Neural progenitor cell (in vitro differentiated cells): ENCODE measurements around the gene CDH20. TPM values are rescaled to one million over a fixed set of nuclear protein-coding genes. Genes with fewer than 3 reads are reported as not detected.

ENCODE experiments used
- DNase-seq: peaks from one replicate; pipeline ENCODE4 v3.0.0-alpha.2; 2016; ENCODE audit warnings: low spot score
- H2AFZ ChIP-seq: fragments of 200-600 bp; sonication (generic); replicated peaks from 2 replicates; pipeline ENCODE4 v1.6.1; 2016; ENCODE audit warnings: antibody characterized with exemption
- H3F3A ChIP-seq: fragments of 200-600 bp; sonication (generic); 2 replicates; pipeline ENCODE4 v1.6.1; 2016; ENCODE audit warnings: antibody characterized with exemption, low read depth
- H3K27ac ChIP-seq: fragments of 200-600 bp; sonication (generic); 2 replicates; pipeline ENCODE4 v1.5.1; 2016; ENCODE audit warnings: mild to moderate bottlenecking
- H3K27me3 ChIP-seq: fragments of 200-600 bp; sonication (generic); 2 replicates; pipeline ENCODE4 v1.6.1; 2016; ENCODE audit warnings: mild to moderate bottlenecking, moderate library complexity
- H3K36me3 ChIP-seq: fragments of 200-600 bp; sonication (generic); 2 replicates; pipeline ENCODE4 v1.5.1; 2016
- H3K4me1 ChIP-seq: fragments of 200-600 bp; sonication (generic); 2 replicates; pipeline ENCODE4 v1.6.1; 2016; ENCODE audit warnings: mixed run types
- H3K4me2 ChIP-seq: fragments of 200-600 bp; sonication (generic); 2 replicates; pipeline ENCODE4 v1.6.1; 2016
- H3K4me3 ChIP-seq: fragments of 200-600 bp; sonication (generic); 2 replicates; pipeline ENCODE4 v1.5.1; 2016
- H3K79me2 ChIP-seq: fragments of 200-600 bp; sonication (generic); 2 replicates; pipeline ENCODE4 v1.6.1; 2016; ENCODE audit warnings: low read depth
- H3K9ac ChIP-seq: fragments of 200-600 bp; sonication (generic); 2 replicates; pipeline ENCODE4 v1.6.1; 2016
- H3K9me3 ChIP-seq: fragments of 200-600 bp; sonication (generic); 2 replicates; pipeline ENCODE4 v1.5.1; 2016; ENCODE audit warnings: low read depth
- H4K20me1 ChIP-seq: fragments of 200-600 bp; sonication (generic); 2 replicates; pipeline ENCODE4 v1.6.1; 2016; ENCODE audit warnings: low read depth
- H3K27ac Mint-ChIP-seq: 3 replicates; pipeline ENCODE4 v1.8.0; 2021; ENCODE audit warnings: mixed read lengths
- H3K27me3 Mint-ChIP-seq: 2 replicates; pipeline ENCODE4 v1.8.0; 2022; ENCODE audit warnings: low read depth, mild to moderate bottlenecking, inconsistent platforms, moderate library complexity, mixed read lengths; ENCODE audit not compliant: insufficient read depth
- H3K36me3 Mint-ChIP-seq: 3 replicates; pipeline ENCODE4 v1.8.0; 2021; ENCODE audit warnings: mixed read lengths
- H3K4me1 Mint-ChIP-seq: 3 replicates; pipeline ENCODE4 v1.8.0; 2021; ENCODE audit warnings: mixed read lengths
- H3K4me3 Mint-ChIP-seq: 3 replicates; pipeline ENCODE4 v1.8.0; 2021; ENCODE audit warnings: mild to moderate bottlenecking, moderate library complexity, mixed read lengths
- H3K9me3 Mint-ChIP-seq: 3 replicates; pipeline ENCODE4 v1.8.0; 2020; ENCODE audit warnings: mixed read lengths
- EZH2 ChIP-seq: fragments of 200-600 bp; sonication (generic); IDR thresholded peaks from 2 replicates; pipeline ENCODE4 v1.6.1; 2017; ENCODE audit warnings: antibody characterized with exemption, mild to moderate bottlenecking, moderate library complexity
- EZH2phosphoT487 ChIP-seq: fragments of 200-600 bp; sonication (generic); IDR thresholded peaks from 2 replicates; pipeline ENCODE4 v1.6.1; 2017; ENCODE audit warnings: antibody characterized with exemption
- total RNA-seq: library from RNA; depleted of rRNA; stranded (reverse); fragments of >200 nt; gene quantifications from 2 replicates; pipeline ENCODE4 v1.2.3, GENCODE V29; 2015; ENCODE audit warnings: low replicate concordance
- TF ChIP-seq, protein P1 (sequence below): fragments of 200-600 bp; sonication (generic); IDR thresholded peaks from 2 replicates; pipeline ENCODE4 v1.5.1; 2017; ENCODE audit warnings: antibody characterized with exemption, mild to moderate bottlenecking

CDH20 gene
- total RNA-seq, 1 donor from 2014 or later = 1.6 TPM

DNA sequence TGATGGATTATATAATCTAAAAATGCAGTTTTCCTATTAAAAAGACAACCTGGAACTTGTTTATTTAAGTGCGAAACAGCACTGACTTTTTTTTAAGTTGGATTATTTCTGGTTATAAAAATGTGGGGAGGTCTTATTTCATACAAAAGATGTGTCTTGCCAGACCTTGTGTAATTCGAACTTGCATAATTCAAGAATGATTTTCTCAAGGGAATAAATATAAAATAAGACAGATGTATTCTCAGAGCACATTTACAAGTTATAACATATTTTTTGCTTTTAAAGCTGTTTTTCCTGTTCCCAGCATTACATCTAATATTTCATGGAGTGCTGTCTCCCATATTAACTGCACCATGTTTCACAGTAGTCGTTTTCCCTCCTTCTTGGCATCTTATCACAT is 263.1 kb downstream of the CDH20 start:
- H3K36me3 ChIP-seq = no peaks in the 10 kb centered on the region
- TF ChIP-seq, protein P1, sequence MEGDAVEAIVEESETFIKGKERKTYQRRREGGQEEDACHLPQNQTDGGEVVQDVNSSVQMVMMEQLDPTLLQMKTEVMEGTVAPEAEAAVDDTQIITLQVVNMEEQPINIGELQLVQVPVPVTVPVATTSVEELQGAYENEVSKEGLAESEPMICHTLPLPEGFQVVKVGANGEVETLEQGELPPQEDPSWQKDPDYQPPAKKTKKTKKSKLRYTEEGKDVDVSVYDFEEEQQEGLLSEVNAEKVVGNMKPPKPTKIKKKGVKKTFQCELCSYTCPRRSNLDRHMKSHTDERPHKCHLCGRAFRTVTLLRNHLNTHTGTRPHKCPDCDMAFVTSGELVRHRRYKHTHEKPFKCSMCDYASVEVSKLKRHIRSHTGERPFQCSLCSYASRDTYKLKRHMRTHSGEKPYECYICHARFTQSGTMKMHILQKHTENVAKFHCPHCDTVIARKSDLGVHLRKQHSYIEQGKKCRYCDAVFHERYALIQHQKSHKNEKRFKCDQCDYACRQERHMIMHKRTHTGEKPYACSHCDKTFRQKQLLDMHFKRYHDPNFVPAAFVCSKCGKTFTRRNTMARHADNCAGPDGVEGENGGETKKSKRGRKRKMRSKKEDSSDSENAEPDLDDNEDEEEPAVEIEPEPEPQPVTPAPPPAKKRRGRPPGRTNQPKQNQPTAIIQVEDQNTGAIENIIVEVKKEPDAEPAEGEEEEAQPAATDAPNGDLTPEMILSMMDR = no peak
- no peak for TF ChIP-seq EZH2
- no peak for TF ChIP-seq EZH2phosphoT487
- Mint-ChIP-seq H3K36me3 (no peaks in the 10 kb centered on the region), H3K9me3 (peaks cover 5% of the 10 kb centered on the region), H3K27ac (no peak overlapping the region), H3K4me3 (no peak overlapping the region), H3K27me3 (peaks cover 4% of the 10 kb centered on the region), H3K4me1 (no peaks in the 10 kb centered on the region)
- no peaks in the 10 kb centered on the region for H3K27me3 ChIP-seq
- no peaks in the 10 kb centered on the region for H3K4me1 ChIP-seq
- H3K9ac ChIP-seq = no peak overlapping the region
- H3K9me3 ChIP-seq = no peaks in the 10 kb centered on the region
- H2AFZ ChIP-seq = no peak overlapping the region
- H3K4me2 ChIP-seq = no peak overlapping the region
- H3K4me3 ChIP-seq = no peak overlapping the region
- no peaks in the 10 kb centered on the region for H3K79me2 ChIP-seq
- no peaks in the 10 kb centered on the region for H4K20me1 ChIP-seq
- DNase-seq = no peak
- no peaks in the 10 kb centered on the region for H3F3A ChIP-seq
- no peak overlapping the region for H3K27ac ChIP-seq

DNA sequence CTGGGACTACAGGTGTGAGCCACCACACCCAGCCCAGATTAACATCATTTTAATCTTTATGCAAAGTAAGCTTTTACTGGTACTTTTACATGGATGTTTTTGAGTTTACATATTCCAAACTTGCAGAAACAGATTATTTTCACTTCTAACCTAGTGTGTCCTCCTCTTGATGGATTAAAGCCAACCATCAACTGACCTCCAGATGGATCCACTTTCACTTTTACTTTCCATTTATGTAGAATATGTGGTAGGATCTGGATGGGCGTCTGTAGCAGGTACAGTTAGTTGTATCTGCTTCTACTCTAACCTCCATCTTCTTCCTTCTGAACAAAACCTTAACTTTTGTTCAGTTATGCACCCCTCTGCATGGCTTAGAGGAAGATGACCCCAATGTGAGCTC is 264.1 kb downstream of the CDH20 start:
- Histone ChIP-seq H4K20me1 (no peaks in the 10 kb centered on the region), H3K9me3 (no peaks in the 10 kb centered on the region), H3K4me3 (no peak overlapping the region), H3K4me1 (no peaks in the 10 kb centered on the region), H3K27ac (no peak overlapping the region), H3K9ac (no peak overlapping the region), H3F3A (no peaks in the 10 kb centered on the region), H3K4me2 (no peak overlapping the region), H3K27me3 (no peaks in the 10 kb centered on the region), H3K79me2 (no peaks in the 10 kb centered on the region), H2AFZ (no peak overlapping the region), H3K36me3 (no peaks in the 10 kb centered on the region)
- Mint-ChIP-seq H3K27ac (no peak overlapping the region), H3K4me3 (no peak overlapping the region), H3K27me3 (peaks cover 4% of the 10 kb centered on the region), H3K4me1 (peaks cover under 1% of the 10 kb centered on the region), H3K36me3 (no peaks in the 10 kb centered on the region), H3K9me3 (peaks cover 5% of the 10 kb centered on the region)
- no peak for DNase-seq
- no peak for TF ChIP-seq EZH2phosphoT487
- TF ChIP-seq, protein P1 = no peak
- TF ChIP-seq EZH2 = no peak

DNA sequence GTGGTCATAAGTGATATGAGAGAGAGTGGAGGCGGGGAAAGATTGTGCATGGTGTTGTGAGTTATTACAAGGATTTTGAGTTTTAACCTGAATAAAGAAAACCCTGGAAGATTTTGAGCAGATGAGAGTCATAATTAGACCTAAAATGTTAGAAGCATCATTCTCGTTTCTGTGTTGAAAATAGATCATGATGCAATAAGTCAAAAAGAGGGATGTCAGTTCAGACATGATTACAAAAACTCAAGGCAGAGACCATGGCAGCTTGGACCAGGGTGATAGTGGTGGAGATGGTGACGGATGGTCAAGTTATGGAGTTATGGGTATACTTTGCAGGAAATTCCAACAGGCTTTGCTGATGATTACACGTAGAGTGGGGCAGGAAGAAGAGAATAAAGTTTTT is 267.2 kb downstream of the CDH20 start:
- peaks cover 13% of the 10 kb centered on the region for H3K27me3 Mint-ChIP-seq

More for the DNA sequence above, 267.2 kb downstream of the CDH20 start:
- Histone ChIP-seq H3K27me3 (peaks cover 18% of the 10 kb centered on the region), H3K79me2 (no peaks in the 10 kb centered on the region), H3K27ac (no peak overlapping the region), H3K9me3 (no peaks in the 10 kb centered on the region), H2AFZ (no peak overlapping the region), H3K36me3 (no peaks in the 10 kb centered on the region), H4K20me1 (no peaks in the 10 kb centered on the region), H3K9ac (no peak overlapping the region), H3K4me2 (no peak overlapping the region), H3K4me3 (no peak overlapping the region), H3F3A (peaks cover under 1% of the 10 kb centered on the region), H3K4me1 (peaks cover under 1% of the 10 kb centered on the region)
- Mint-ChIP-seq H3K36me3 (no peaks in the 10 kb centered on the region), H3K9me3 (peaks cover 5% of the 10 kb centered on the region), H3K4me1 (peaks cover 11% of the 10 kb centered on the region), H3K27ac (no peak overlapping the region), H3K4me3 (no peak overlapping the region)
- DNase-seq = no peak
- no peak for TF ChIP-seq EZH2phosphoT487
- TF ChIP-seq EZH2 = no peak
- TF ChIP-seq, protein P1 = no peak
